HG02938 (cell line): ENCODE results near the gene AGBL3.
"Not testable (repeated sequence)": the region's sequence is repeated elsewhere in the genome, so short reads cannot be mapped to it uniquely, and the experiment has no call there.

ENCODE experiments used
- ATAC-seq: cut with Tn5 transposase; IDR thresholded peaks from one replicate; pipeline ENCODE4 v1.9.1; 2021; ENCODE audit warnings: mild to moderate bottlenecking, moderate library complexity; ENCODE audit not compliant: unreplicated experiment

AGBL3 gene

GRCh38 chr7:135074531-135074930 is 88.2 kb downstream of the AGBL3 start:
- ATAC-seq = no peak

- no peak for ATAC-seq
These were observed 89.4 kb downstream of the AGBL3 start for GRCh38 chr7:135075716-135076115.

- no peak for ATAC-seq
These were observed 90.6 kb downstream of the AGBL3 start for GRCh38 chr7:135076882-135077281.

GRCh38 chr7:135077642-135078041 is 91.3 kb downstream of the AGBL3 start:
- ATAC-seq = no peak

- no peak for ATAC-seq
These were observed 91.7 kb downstream of the AGBL3 start for GRCh38 chr7:135078051-135078450.

GRCh38 chr7:135079068-135079467 is 92.8 kb downstream of the AGBL3 start:
- no peak for ATAC-seq

- ATAC-seq = no peak
These were observed 96.7 kb downstream of the AGBL3 start for GRCh38 chr7:135083005-135083404.

GRCh38 chr7:135088566-135088965 is 102.3 kb downstream of the AGBL3 start:
- ATAC-seq = no peak

- no peak for ATAC-seq
These were observed 105.4 kb downstream of the AGBL3 start for GRCh38 chr7:135091717-135092116.

- ATAC-seq = no peak
These were observed 108.3 kb downstream of the AGBL3 start for GRCh38 chr7:135094472-135095237.

GRCh38 chr7:135095450-135095849 is 109.1 kb downstream of the AGBL3 start:
- no peak for ATAC-seq

- ATAC-seq = no peak
These were observed 112.1 kb downstream of the AGBL3 start for GRCh38 chr7:135098391-135098790.

GRCh38 chr7:135100856-135101255 is 114.5 kb downstream of the AGBL3 start:
- ATAC-seq = no peak

- peak; percentile 97 for ATAC-seq
These were observed 116.1 kb downstream of the AGBL3 start for GRCh38 chr7:135102372-135102771.

- ATAC-seq = no peak
These were observed 123.3 kb downstream of the AGBL3 start for GRCh38 chr7:135109562-135109961.

- no peak for ATAC-seq
These were observed 123.7 kb downstream of the AGBL3 start for GRCh38 chr7:135109976-135110375.

- ATAC-seq = no peak
These were observed 125.1 kb downstream of the AGBL3 start for GRCh38 chr7:135111379-135111778.

- ATAC-seq = no peak
These were observed 128.3 kb downstream of the AGBL3 start for GRCh38 chr7:135114622-135115021.

- ATAC-seq = no peak
These were observed 130.8 kb downstream of the AGBL3 start for GRCh38 chr7:135117096-135117495.

- no peak for ATAC-seq
These were observed 135.6 kb downstream of the AGBL3 start for GRCh38 chr7:135121868-135122267.

GRCh38 chr7:135124631-135125030 is 138.3 kb downstream of the AGBL3 start:
- ATAC-seq = not testable (repeated sequence)

GRCh38 chr7:135128931-135129330 is 142.6 kb downstream of the AGBL3 start:
- no peak for ATAC-seq

- no peak for ATAC-seq
These were observed 143.3 kb downstream of the AGBL3 start for GRCh38 chr7:135129579-135129978.
